Activated CD8-positive, alpha-beta T cell treated with anti-CD3 and anti-CD28 coated beads for 36 hours (primary cell): ENCODE data around the gene NELFB. TPM values are rescaled to one million over a fixed set of nuclear protein-coding genes. Genes with fewer than 3 reads are reported as not detected.
A peak's percentile ranks its signal among the peaks of the same experiment; 100 is the strongest.

ENCODE experiments used
- ATAC-seq: fragments of 200-7000 bp; cut with Tn5 transposase; one replicate; pipeline ENCODE4 v1.10.0; 2021; ENCODE audit warnings: mild to moderate bottlenecking, moderate library complexity
- CTCF ChIA-PET: fragments of 350-600 bp; sonication (Branson Sonifier 250); formaldehyde crosslinking; loops from one replicate; lab custom pipeline; 2021; ENCODE audit warnings: antibody characterized with exemption; lab: Charles Lee
- POLR2A ChIA-PET: fragments of 350-600 bp; sonication (Branson Sonifier 250); formaldehyde crosslinking; loops from one replicate; lab custom pipeline; 2021; ENCODE audit warnings: antibody characterized with exemption; lab: Charles Lee
- DNase-seq: peaks from one replicate; pipeline ENCODE4 v3.0.0-alpha.2; 2020
- H3K27ac Mint-ChIP-seq: one replicate; pipeline ENCODE4 v1.8.0; 2021; ENCODE audit warnings: mild to moderate bottlenecking, mixed read lengths
- H3K27me3 Mint-ChIP-seq: one replicate; pipeline ENCODE4 v1.8.0; 2021; ENCODE audit warnings: mixed read lengths
- H3K36me3 Mint-ChIP-seq: one replicate; pipeline ENCODE4 v1.8.0; 2021; ENCODE audit warnings: low read depth, mixed read lengths
- H3K4me1 Mint-ChIP-seq: one replicate; pipeline ENCODE4 v1.8.0; 2021; ENCODE audit warnings: low read depth, mixed read lengths
- H3K4me3 Mint-ChIP-seq: one replicate; pipeline ENCODE4 v1.8.0; 2021; ENCODE audit warnings: mild to moderate bottlenecking, moderate library complexity, mixed read lengths
- H3K9me3 Mint-ChIP-seq: one replicate; pipeline ENCODE4 v1.8.0; 2021; ENCODE audit warnings: mixed read lengths
- CTCF ChIP-seq: fragments of 200-600 bp; IDR thresholded peaks from one replicate; pipeline ENCODE4 v1.8.0; 2022; ENCODE audit warnings: antibody characterized with exemption, mild to moderate bottlenecking
- intact Hi-C: fragments of 100-400 bp; cut with micrococcal nuclease; formaldehyde crosslinking; loops from one replicate; pipeline ENCODE4 v1.10.0; 2022
- total RNA-seq, 2 experiments: library from RNA; stranded (reverse); gene quantifications; one replicate each; pipeline ENCODE4 v1.2.3, GENCODE V29; 2021

The NELFB gene
- total RNA-seq: 10 to 100 TPM; 50.9 to 54.3 TPM

DNA sequence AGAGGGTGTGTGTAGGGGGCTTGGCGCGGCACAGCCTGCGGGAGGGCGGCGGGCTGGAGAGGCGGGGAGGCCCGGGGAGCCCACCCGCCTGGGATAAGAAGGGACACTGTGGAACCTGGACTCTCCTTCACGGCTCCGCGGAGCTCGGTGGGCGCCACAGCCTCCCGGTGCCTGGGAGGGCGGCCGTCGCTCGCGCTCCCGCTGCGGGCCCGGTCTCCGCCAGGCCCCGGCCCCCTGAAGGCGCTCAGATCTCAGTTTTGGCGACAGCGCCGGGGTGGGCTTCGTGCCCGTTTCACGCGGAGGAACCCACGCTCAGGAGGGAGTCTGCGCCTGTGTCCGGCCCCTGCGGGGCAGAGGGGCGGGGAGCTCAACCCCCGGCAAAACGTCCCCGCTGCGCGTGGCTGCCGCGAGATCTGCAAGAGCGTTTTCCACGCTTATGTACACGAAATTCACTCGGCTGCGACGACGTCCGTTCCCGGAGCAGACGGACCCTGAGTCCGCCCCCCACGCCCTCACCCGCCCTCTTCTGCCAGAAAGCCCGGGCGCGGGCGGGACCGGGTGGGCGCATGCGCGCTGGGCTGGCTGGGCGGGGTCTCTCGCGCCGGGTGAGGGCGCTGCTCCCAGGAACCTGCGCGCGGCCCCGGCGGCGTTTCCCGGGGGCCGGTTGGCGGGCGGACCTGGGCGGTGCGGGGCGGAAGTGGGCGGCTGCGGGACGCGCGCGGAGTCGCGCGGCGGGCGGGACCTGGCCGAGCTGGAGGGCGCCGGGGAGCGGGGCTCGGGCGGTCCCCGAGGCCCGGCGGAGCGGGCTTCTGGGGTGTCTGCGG lies at the start of gene NELFB:
Gene NELFB (plus strand): TSS at position 704 of the 824 bp plus-strand sequence.
- DNase-seq (peak; percentile 93), ATAC-seq (peak; percentile 94)
- ChIA-PET POLR2A (interaction anchor here (0.8 to 7.2 kb wide), 8 partner anchors 9 to 57 kb away, joined by 3 to 113 read pairs (median 4); partner anchors contain the start of genes NRARP, RNF224 and TUBB4B), CTCF (interaction anchor here (0.9 to 2.5 kb wide), 5 partner anchors 14 to 168 kb away, joined by 3 to 19 read pairs (median 4); partner anchors contain the start of genes EXD3, NOXA1 and TUBB4B)
- Mint-ChIP-seq H3K27me3 (no peaks in the 10 kb centered on the region), H3K9me3 (no peaks in the 10 kb centered on the region), H3K4me3 (peak within 1 kb of the TSS; percentile 83), H3K4me1 (peaks cover 14% of the 10 kb centered on the region), H3K27ac (peak within 1 kb of the TSS; percentile 79), H3K36me3 (peaks cover 10% of the 10 kb centered on the region)
- intact Hi-C loops: no loop called here
- no peak for TF ChIP-seq CTCF

DNA sequence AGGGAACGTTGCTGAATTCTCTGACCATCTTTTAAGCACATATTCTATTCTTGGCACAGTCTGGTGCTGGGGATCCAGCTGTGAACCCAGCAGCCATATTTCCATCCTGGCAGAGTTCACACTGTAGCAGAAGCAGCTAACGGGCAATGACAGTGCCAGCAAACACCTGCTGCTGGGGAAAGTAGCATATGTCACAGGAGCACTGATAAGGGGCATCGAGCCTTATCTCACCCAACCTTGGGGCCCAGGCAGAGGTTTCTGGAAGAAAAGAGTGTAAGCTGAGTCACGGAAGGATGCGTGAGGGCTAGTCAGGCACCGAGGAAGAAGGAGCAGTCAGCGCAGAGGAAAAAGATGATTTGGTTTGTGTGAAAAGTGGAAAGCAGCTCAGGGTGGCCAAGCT lies 48.5 kb upstream of the NELFB start:
- Mint-ChIP-seq H3K27ac (peak overlapping the region; percentile 87), H3K4me3 (peak overlapping the region; percentile 93), H3K9me3 (no peaks in the 10 kb centered on the region), H3K36me3 (peaks cover 21% of the 10 kb centered on the region), H3K4me1 (peaks cover 30% of the 10 kb centered on the region), H3K27me3 (no peaks in the 10 kb centered on the region)
- no peak for ATAC-seq
- no peak for TF ChIP-seq CTCF
- intact Hi-C loops: no loop called here
- no peak for DNase-seq
- ChIA-PET POLR2A (interaction anchor here (0.5 to 6.0 kb wide), 9 partner anchors 11 to 187 kb away, joined by 3 to 44 read pairs (median 4); partner anchors contain the start of genes ANAPC2, RNF208 and SSNA1), CTCF (interaction anchor here (1.2 to 3.9 kb wide), 4 partner anchors 17 to 34 kb away, joined by 3 to 15 read pairs (median 9); partner anchors contain the start of genes RNF224 and SSNA1)

DNA sequence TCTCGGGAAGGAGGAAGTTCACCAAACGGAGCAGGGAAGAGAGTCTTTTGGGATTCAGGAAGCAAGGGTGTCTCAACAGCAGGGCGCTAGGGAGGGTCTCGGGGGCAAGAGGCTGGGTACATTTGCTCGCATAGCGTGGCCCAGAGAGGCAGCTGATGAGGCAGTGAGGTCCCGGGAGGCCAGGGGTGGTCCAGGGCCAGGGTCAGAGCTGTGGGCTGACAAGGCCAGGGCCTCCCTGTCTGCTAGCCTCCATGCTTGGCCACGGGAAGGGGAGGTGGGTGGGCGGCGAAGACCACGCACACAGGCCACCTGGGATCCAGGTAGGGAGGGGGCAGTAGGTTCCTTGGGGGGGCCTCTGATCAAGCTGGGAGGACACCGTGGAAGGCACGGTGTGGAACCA lies 43.6 kb upstream of the NELFB start:
- peaks cover 20% of the 10 kb centered on the region for H3K36me3 Mint-ChIP-seq
- DNase-seq (no peak), ATAC-seq (no peak)
- CTCF ChIA-PET: no interaction called here
- H3K4me3 Mint-ChIP-seq: no peak overlapping the region
- intact Hi-C loops: no loop called here
- TF ChIP-seq CTCF: no peak
- no peaks in the 10 kb centered on the region for H3K9me3 Mint-ChIP-seq
- H3K4me1 Mint-ChIP-seq: peaks cover 13% of the 10 kb centered on the region
- no peaks in the 10 kb centered on the region for H3K27me3 Mint-ChIP-seq
- POLR2A ChIA-PET: interaction anchor here (0.9 to 2.7 kb wide), 3 partner anchors 8 to 30 kb away, joined by 3 to 9 read pairs (median 6); partner anchors contain the start of gene TUBB4B
- no peak overlapping the region for H3K27ac Mint-ChIP-seq

DNA sequence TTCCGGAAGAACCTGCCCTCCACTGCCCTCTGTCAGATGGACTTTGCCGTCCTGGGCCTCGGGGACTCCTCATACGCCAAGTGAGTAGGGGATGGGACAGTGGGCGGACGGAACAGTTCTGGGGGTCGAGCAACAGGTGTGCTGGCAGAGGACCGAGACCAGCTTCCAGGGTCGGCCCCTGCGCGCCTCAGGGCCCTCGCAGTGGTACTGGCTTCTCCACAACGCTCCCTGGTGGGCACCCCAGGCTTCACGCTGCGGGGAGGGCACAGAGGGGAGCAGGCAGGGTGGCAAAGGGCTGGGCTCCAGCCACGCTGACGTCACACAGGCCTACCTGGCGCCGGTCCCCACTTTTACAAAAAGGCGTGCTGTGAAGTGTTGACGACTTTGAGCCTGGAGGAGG lies 42.6 kb upstream of the NELFB start:
- CTCF ChIA-PET: no interaction called here
- TF ChIP-seq CTCF: no peak
- Mint-ChIP-seq H3K27ac (no peak overlapping the region), H3K4me3 (no peak overlapping the region), H3K36me3 (peaks cover 10% of the 10 kb centered on the region), H3K4me1 (peaks cover 3% of the 10 kb centered on the region), H3K27me3 (no peaks in the 10 kb centered on the region), H3K9me3 (no peaks in the 10 kb centered on the region)
- ATAC-seq (no peak), DNase-seq (no peak)
- POLR2A ChIA-PET: interaction anchor here (0.9 to 1.7 kb wide), 2 partner anchors 10 to 29 kb away, joined by 3 to 6 read pairs; partner anchors contain the start of gene TUBB4B
- intact Hi-C loops: no loop called here
